Effector memory CD4-positive, alpha-beta T cell (primary cell): ENCODE data around the gene ATAD3B.
"Not testable (repeated sequence)": the region's sequence is repeated elsewhere in the genome, so short reads cannot be mapped to it uniquely, and the experiment has no call there.

ENCODE experiments used
- DNase-seq, 3 donors: peaks; one replicate each; pipeline ENCODE4 v3.0.0-alpha.2; 2020
- H3K27ac ChIP-seq: 2 replicates; pipeline ENCODE4 v1.7.0; 2013; ENCODE audit warnings: mild to moderate bottlenecking, low read length, moderate library complexity; ENCODE audit not compliant: insufficient read depth, poor library complexity, severe bottlenecking
- H3K27me3 ChIP-seq: replicated peaks from 2 replicates; pipeline ENCODE4 v1.7.0; 2013; ENCODE audit warnings: mild to moderate bottlenecking, low read length; ENCODE audit not compliant: insufficient read depth, control insufficient read depth, poor library complexity, severe bottlenecking
- H3K36me3 ChIP-seq: 2 replicates; pipeline ENCODE4 v1.7.0; 2013; ENCODE audit warnings: mild to moderate bottlenecking, low read length, moderate library complexity; ENCODE audit not compliant: control insufficient read depth, insufficient read depth
- H3K4me1 ChIP-seq: 2 replicates; pipeline ENCODE4 v1.7.0; 2013; ENCODE audit warnings: low read length, mild to moderate bottlenecking; ENCODE audit not compliant: control insufficient read depth, insufficient read depth, poor library complexity, severe bottlenecking
- H3K4me3 ChIP-seq: 2 replicates; pipeline ENCODE4 v1.7.0; 2013; ENCODE audit warnings: low read length, low read depth, mild to moderate bottlenecking; ENCODE audit not compliant: insufficient read depth, poor library complexity, severe bottlenecking
- H3K9me3 ChIP-seq: 2 replicates; pipeline ENCODE4 v1.7.0; 2013; ENCODE audit warnings: mild to moderate bottlenecking, low read length, moderate library complexity; ENCODE audit not compliant: control insufficient read depth

ATAD3B gene

GRCh38 chr1:1510912-1511532 lies 39.5 kb downstream of the ATAD3B start:
- H3K4me1 ChIP-seq: peaks cover 6% of the 10 kb centered on the region
- no peaks in the 10 kb centered on the region for H3K27me3 ChIP-seq
- H3K36me3 ChIP-seq: no peaks in the 10 kb centered on the region
- H3K27ac ChIP-seq: peak overlapping the region; percentile 93
- H3K4me3 ChIP-seq: peak overlapping the region; percentile 86
- DNase-seq: no peak
- H3K9me3 ChIP-seq: no peaks in the 10 kb centered on the region

- Histone ChIP-seq H3K4me3 (peak within 1 kb of the TSS; percentile 86), H3K36me3 (no peaks in the 10 kb centered on the region), H3K27ac (peak within 1 kb of the TSS; percentile 93), H3K27me3 (no peaks in the 10 kb centered on the region), H3K9me3 (no peaks in the 10 kb centered on the region), H3K4me1 (peaks cover 6% of the 10 kb centered on the region)
- DNase-seq: peak; percentile 90 to 93 (median 92)
These were observed 40.1 kb downstream of the ATAD3B start, which contains the start of gene ATAD3A for GRCh38 chr1:1511533-1512285. ATAD3A (plus strand) TSS chr1:1512162; CDS start chr1:1512269, 107 bp downstream.

GRCh38 chr1:1512425-1512824 lies 40.9 kb downstream of the ATAD3B start:
- H3K36me3 ChIP-seq, H3K4me1 ChIP-seq, H3K4me3 ChIP-seq, H3K9me3 ChIP-seq, H3K27me3 ChIP-seq, H3K27ac ChIP-seq: not testable (repeated sequence)
- peak in 2 of 3 donors; percentile 8 to 11 for DNase-seq

GRCh38 chr1:1513675-1514074 lies 42.1 kb downstream of the ATAD3B start:
- not testable (repeated sequence) for H3K9me3 ChIP-seq, H3K27ac ChIP-seq, H3K4me1 ChIP-seq, H3K36me3 ChIP-seq, H3K4me3 ChIP-seq, DNase-seq, H3K27me3 ChIP-seq

GRCh38 chr1:1514376-1514775 lies 42.8 kb downstream of the ATAD3B start:
- H3K27me3 ChIP-seq, H3K9me3 ChIP-seq, DNase-seq, H3K4me3 ChIP-seq, H3K36me3 ChIP-seq, H3K27ac ChIP-seq, H3K4me1 ChIP-seq: not testable (repeated sequence)

- not testable (repeated sequence) for H3K9me3 ChIP-seq, H3K4me1 ChIP-seq, H3K36me3 ChIP-seq, H3K4me3 ChIP-seq, DNase-seq, H3K27me3 ChIP-seq, H3K27ac ChIP-seq
These were observed 45.4 kb downstream of the ATAD3B start for GRCh38 chr1:1516923-1517322.

GRCh38 chr1:1517973-1518620 lies 46.5 kb downstream of the ATAD3B start:
- no peaks in the 10 kb centered on the region for H3K4me1 ChIP-seq
- H3K36me3 ChIP-seq: peaks cover 7% of the 10 kb centered on the region
- H3K9me3 ChIP-seq: no peaks in the 10 kb centered on the region
- H3K4me3 ChIP-seq: no peak overlapping the region
- no peaks in the 10 kb centered on the region for H3K27me3 ChIP-seq
- DNase-seq: no peak
- H3K27ac ChIP-seq: no peak overlapping the region

- not testable (repeated sequence) for H3K4me1 ChIP-seq, H3K36me3 ChIP-seq, H3K27me3 ChIP-seq, H3K27ac ChIP-seq, DNase-seq, H3K4me3 ChIP-seq, H3K9me3 ChIP-seq
These were observed 47.0 kb downstream of the ATAD3B start for GRCh38 chr1:1518621-1519007.

- H3K4me3 ChIP-seq, H3K4me1 ChIP-seq, H3K36me3 ChIP-seq, H3K27ac ChIP-seq, H3K27me3 ChIP-seq, DNase-seq, H3K9me3 ChIP-seq: not testable (repeated sequence)
These were observed 48.4 kb downstream of the ATAD3B start for GRCh38 chr1:1519805-1520505.
